ENCODE results near the gene RYR3.

Gene RYR3

DNA sequence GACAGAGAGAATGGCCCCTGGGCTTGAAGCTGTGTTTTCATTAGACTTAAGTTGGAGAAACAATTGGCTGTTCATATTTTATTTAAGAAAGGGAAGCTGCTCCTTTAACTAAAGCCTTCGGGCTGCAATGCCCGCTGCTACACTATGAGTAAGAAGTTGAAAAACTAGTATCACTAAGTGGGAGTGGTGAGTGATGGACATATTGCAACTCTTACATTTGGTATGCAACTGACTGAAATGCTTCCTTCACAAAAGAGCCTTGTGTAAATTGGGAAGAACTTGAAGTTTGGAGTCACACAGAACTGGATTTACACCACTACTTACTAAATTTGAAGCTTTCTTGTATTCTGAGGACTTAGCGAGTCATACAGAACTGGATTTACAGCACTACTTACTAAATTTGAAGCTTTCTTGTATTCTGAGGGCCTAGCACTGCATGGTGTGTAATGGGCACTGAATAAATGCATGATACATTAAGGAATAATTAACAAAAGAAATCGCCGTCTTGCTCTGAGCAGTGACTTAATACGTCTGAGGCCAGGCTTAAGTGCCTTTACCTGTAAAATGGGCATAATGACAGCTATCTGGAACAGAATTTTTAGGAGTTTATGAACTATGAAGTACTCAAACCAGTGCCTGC lies 149.5 kb downstream of the RYR3 start:
- no peaks in the 10 kb centered on the region for H3K36me3 ChIP-seq
- no peak overlapping the region for H3K4me3 ChIP-seq
- TF ChIP-seq Cebpa-rat (IDR thresholded peaks at IDR 0.05): no peak
- no peaks in the 10 kb centered on the region for H3K27me3 ChIP-seq
- H3K4me2 ChIP-seq: no peak overlapping the region
- no peak overlapping the region for H3K27ac ChIP-seq
- H3K9ac ChIP-seq: no peak overlapping the region
- H3K9me3 ChIP-seq (replicated peaks in 1 of 11): no peaks in the 10 kb centered on the region
- no peaks in the 10 kb centered on the region for H3K4me1 ChIP-seq
- no peaks in the 10 kb centered on the region for H4K20me1 ChIP-seq

- Histone ChIP-seq H3K4me2 (no peak overlapping the region), H3K4me1 (no peaks in the 10 kb centered on the region), H3K4me3 (no peak overlapping the region), H3K36me3 (no peaks in the 10 kb centered on the region), H4K20me1 (no peaks in the 10 kb centered on the region), H3K9me3 (replicated peaks in 1 of 11) (no peaks in the 10 kb centered on the region), H3K27ac (no peak overlapping the region), H3K27me3 (no peaks in the 10 kb centered on the region), H3K9ac (no peak overlapping the region)
- TF ChIP-seq Cebpa-rat (IDR thresholded peaks at IDR 0.05): no peak
Measured at GRCh38 chr15:33461671-33462070, 150.9 kb downstream of the RYR3 start.

- no peaks in the 10 kb centered on the region for H3K27me3 ChIP-seq
- no peaks in the 10 kb centered on the region for H3K36me3 ChIP-seq
- H3K9me3 ChIP-seq (replicated peaks in 1 of 11): no peaks in the 10 kb centered on the region
- peak overlapping the region in 9 of 11 experiments; percentile 31 to 65 (median 44); a peak in 16 of 22 replicates for H3K4me2 ChIP-seq
- H3K9ac ChIP-seq: no peak overlapping the region
- TF ChIP-seq Cebpa-rat (IDR thresholded peaks at IDR 0.05): no peak
- peaks cover 0 to 12% (median 9%) of the 10 kb centered on the region in 10 experiments; a peak in 15 of 20 replicates for H3K4me1 ChIP-seq
- no peak overlapping the region for H3K4me3 ChIP-seq
- H3K27ac ChIP-seq: no peak overlapping the region
- H4K20me1 ChIP-seq: no peaks in the 10 kb centered on the region
Measured at GRCh38 chr15:33467146-33467815, 156.5 kb downstream of the RYR3 start.

- no peak overlapping the region for H3K4me3 ChIP-seq
- no peak for TF ChIP-seq Cebpa-rat (IDR thresholded peaks at IDR 0.05)
- no peaks in the 10 kb centered on the region for H3K27me3 ChIP-seq
- no peak overlapping the region for H3K27ac ChIP-seq
- H3K9me3 ChIP-seq (replicated peaks in 1 of 11): no peaks in the 10 kb centered on the region
- no peaks in the 10 kb centered on the region for H4K20me1 ChIP-seq
- H3K4me1 ChIP-seq: peaks cover 0 to 12% (median 9%) of the 10 kb centered on the region in 10 experiments; a peak in 15 of 20 replicates
- no peaks in the 10 kb centered on the region for H3K36me3 ChIP-seq
- peak overlapping the region in 9 of 11 experiments; percentile 31 to 65 (median 44); a peak in 16 of 22 replicates for H3K4me2 ChIP-seq
- H3K9ac ChIP-seq: no peak overlapping the region
Measured at GRCh38 chr15:33467816-33468163, 157.0 kb downstream of the RYR3 start.

GRCh38 chr15:33468740-33469139 lies 158.0 kb downstream of the RYR3 start:
- H4K20me1 ChIP-seq: no peaks in the 10 kb centered on the region
- H3K4me2 ChIP-seq: no peak overlapping the region
- H3K27me3 ChIP-seq: no peaks in the 10 kb centered on the region
- H3K4me1 ChIP-seq: peaks cover 0 to 12% (median 9%) of the 10 kb centered on the region in 10 experiments; a peak in 15 of 20 replicates
- no peaks in the 10 kb centered on the region for H3K36me3 ChIP-seq
- H3K27ac ChIP-seq: no peak overlapping the region
- no peak overlapping the region for H3K4me3 ChIP-seq
- no peaks in the 10 kb centered on the region for H3K9me3 ChIP-seq (replicated peaks in 1 of 11)
- TF ChIP-seq Cebpa-rat (IDR thresholded peaks at IDR 0.05): no peak
- H3K9ac ChIP-seq: no peak overlapping the region

DNA sequence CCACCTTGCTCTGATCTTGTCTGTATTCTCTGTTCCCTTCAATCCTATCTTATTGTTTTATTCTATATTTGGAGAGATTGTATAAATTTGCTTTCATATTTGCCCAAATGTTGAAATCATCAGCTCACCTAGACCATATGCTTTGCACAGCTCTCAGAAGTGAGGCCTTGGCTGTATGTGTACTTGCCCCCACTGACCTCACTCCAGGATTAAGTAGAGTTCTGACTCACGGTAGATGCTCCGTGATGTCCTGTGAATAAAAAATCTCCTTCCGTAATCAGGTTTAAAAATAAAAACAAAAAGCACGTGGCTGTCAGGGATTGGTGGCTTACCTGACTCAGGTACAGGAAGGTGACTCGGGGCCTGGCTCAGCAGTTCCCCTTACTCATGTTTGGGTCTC lies 162.2 kb downstream of the RYR3 start:
- Histone ChIP-seq H3K9me3 (replicated peaks in 1 of 11) (no peaks in the 10 kb centered on the region), H3K9ac (no peak overlapping the region), H3K27me3 (no peaks in the 10 kb centered on the region), H3K4me3 (no peak overlapping the region), H3K36me3 (no peaks in the 10 kb centered on the region), H3K4me2 (no peak overlapping the region), H3K27ac (no peak overlapping the region), H4K20me1 (no peaks in the 10 kb centered on the region), H3K4me1 (peaks cover 0 to 3% (median 2%) of the 10 kb centered on the region in 10 experiments; a peak in 13 of 20 replicates)
- no peak for TF ChIP-seq Cebpa-rat (IDR thresholded peaks at IDR 0.05)

- no peaks in the 10 kb centered on the region for H4K20me1 ChIP-seq
- TF ChIP-seq Cebpa-rat (IDR thresholded peaks at IDR 0.05): no peak
Measured at GRCh38 chr15:33473714-33474113, 162.9 kb downstream of the RYR3 start.

DNA sequence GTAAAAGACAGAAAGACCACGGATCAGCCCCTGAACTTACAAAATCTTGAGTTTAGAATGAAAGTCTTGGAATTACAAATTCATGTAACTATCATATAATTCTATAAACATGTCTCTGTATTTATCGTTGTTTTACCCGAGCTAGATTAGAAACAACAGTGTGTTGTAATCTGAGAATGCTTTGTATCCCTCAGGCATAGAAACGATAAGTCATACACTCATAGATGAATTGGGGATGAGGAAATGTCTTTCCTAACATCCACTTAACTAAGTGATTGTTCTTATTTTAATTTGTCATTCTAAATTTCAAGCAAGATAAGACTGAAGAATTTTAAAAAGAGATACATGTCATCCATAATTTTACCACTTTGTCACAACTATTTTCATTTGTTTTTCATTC lies 165.3 kb downstream of the RYR3 start:
- H3K4me1 ChIP-seq: no peaks in the 10 kb centered on the region

More at GRCh38 chr15:33473714-33474113, 162.9 kb downstream of the RYR3 start:
- Histone ChIP-seq H3K9me3 (replicated peaks in 1 of 11) (no peaks in the 10 kb centered on the region), H3K4me3 (no peak overlapping the region), H3K9ac (no peak overlapping the region), H3K27me3 (no peaks in the 10 kb centered on the region), H3K36me3 (no peaks in the 10 kb centered on the region), H3K27ac (no peak overlapping the region), H3K4me2 (no peak overlapping the region), H3K4me1 (no peaks in the 10 kb centered on the region; a peak in 2 of 20 replicates)

GRCh38 chr15:33476908-33477307 lies 166.1 kb downstream of the RYR3 start:
- H3K4me2 ChIP-seq: no peak overlapping the region
- H3K27ac ChIP-seq: no peak overlapping the region
- no peak overlapping the region for H3K4me3 ChIP-seq
- TF ChIP-seq Cebpa-rat (IDR thresholded peaks at IDR 0.05): no peak
- no peaks in the 10 kb centered on the region for H4K20me1 ChIP-seq
- H3K36me3 ChIP-seq: no peaks in the 10 kb centered on the region
- H3K9me3 ChIP-seq (replicated peaks in 1 of 11): peaks cover 4 to 13% (median 10%) of the 10 kb centered on the region in 11 experiments; a peak in 14 of 22 replicates
- no peaks in the 10 kb centered on the region for H3K4me1 ChIP-seq
- H3K9ac ChIP-seq: no peak overlapping the region
- H3K27me3 ChIP-seq: no peaks in the 10 kb centered on the region

More for the DNA sequence above, 165.3 kb downstream of the RYR3 start:
- Histone ChIP-seq H3K36me3 (no peaks in the 10 kb centered on the region), H3K27ac (no peak overlapping the region), H3K9me3 (replicated peaks in 1 of 11) (peaks cover 0 to 6% (median 4%) of the 10 kb centered on the region in 11 experiments; a peak in 9 of 22 replicates), H4K20me1 (no peaks in the 10 kb centered on the region), H3K9ac (no peak overlapping the region), H3K4me3 (no peak overlapping the region), H3K27me3 (no peaks in the 10 kb centered on the region), H3K4me2 (no peak overlapping the region)
- no peak for TF ChIP-seq Cebpa-rat (IDR thresholded peaks at IDR 0.05)

DNA sequence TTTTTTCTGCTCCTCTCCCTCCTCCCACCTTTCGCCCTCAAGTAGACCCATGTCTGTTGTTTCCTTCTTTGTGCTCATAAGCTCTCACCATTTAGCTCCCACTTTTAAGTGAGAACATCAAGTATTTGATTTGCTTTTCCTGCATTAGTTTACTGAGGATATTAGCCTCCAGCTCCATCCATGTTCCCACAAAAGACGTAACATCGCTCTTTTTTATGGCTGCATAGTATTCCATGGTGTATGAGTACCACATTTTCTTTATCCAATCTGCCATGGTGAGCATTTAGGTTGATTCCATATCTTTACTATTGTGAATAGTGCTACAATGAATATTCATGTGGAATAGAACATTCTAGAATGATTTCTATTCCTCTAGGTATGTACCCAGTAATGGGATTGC lies 178.6 kb downstream of the RYR3 start:
- Histone ChIP-seq H4K20me1 (no peaks in the 10 kb centered on the region), H3K27ac (no peak overlapping the region), H3K9me3 (replicated peaks in 1 of 11) (peaks cover 0 to 7% (median 0%) of the 10 kb centered on the region in 11 experiments; a peak in 2 of 22 replicates), H3K27me3 (no peaks in the 10 kb centered on the region), H3K4me3 (no peak overlapping the region), H3K9ac (no peak overlapping the region), H3K4me2 (no peak overlapping the region), H3K4me1 (peaks cover 0 to 10% (median 0%) of the 10 kb centered on the region in 10 experiments; a peak in 2 of 20 replicates), H3K36me3 (no peaks in the 10 kb centered on the region)
- no peak for TF ChIP-seq Cebpa-rat (IDR thresholded peaks at IDR 0.05)
